NCI-H774 (cell line): ENCODE data around the gene LRRK1.

Source experiments
- DNase-seq: peaks from one replicate; lab custom pipeline; 2025; lab: John Stamatoyannopoulos, UW

Gene LRRK1

DNA sequence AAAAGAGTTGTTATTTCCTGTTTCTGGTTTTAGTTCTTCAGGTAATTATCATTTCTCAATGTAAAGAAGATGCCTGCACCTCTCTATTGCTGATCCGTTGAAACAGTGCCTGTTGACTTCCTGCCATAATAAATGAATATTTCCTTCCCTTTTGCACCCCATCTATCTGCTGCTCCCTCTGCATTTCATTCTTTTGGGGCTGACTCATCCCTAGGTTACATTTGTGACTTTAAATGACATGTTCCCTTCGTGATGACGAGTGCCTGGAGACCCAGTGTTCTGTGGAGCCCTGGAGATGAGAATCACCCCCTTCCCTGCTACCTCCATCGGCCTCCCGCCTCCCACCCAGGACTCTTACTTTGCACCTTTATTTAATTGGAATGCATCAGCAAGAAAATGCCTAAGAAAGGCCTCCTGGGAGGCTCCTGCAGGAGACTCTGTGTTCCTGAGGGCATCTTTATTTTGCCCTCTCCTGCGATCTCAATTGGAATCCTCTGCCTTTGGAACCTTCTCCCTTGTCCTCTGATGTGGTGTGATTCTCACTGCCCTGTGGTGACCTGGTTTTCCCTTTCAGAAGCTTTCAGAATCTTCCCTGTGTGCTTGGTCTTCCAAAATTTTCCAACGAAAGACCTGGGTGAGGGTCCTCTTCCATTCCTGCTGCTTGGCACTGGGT, 13.7 kb downstream of the LRRK1 start:
- no peak for DNase-seq

- DNase-seq = no peak
These were observed 15.0 kb downstream of the LRRK1 start for GRCh38 chr15:100934166-100934565.

DNA sequence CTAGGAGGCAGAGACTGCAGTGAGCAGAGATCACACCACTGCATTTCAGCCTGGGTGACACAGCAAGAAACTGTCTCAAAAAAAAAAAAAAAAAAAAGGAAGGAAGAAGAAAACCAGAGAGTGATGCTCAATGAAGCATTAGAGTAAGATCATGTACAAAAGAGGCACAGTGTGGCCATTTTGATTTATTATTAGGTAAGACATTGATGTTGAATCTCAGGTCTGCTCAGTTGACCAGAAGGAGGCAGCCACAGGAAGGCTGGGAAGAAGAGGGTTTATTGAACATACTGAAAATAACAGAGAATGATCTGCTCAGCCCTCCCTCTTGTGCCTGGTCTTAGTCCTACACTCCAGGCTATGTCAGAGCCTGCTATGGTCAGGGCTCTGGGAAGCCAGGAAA, 15.6 kb downstream of the LRRK1 start:
- no peak for DNase-seq

- no peak for DNase-seq
These were observed 18.0 kb downstream of the LRRK1 start for GRCh38 chr15:100937171-100937570.

- no peak for DNase-seq
These were observed 20.6 kb downstream of the LRRK1 start for GRCh38 chr15:100939791-100940190.

- no peak for DNase-seq
These were observed 21.7 kb downstream of the LRRK1 start for GRCh38 chr15:100940767-100941379.

GRCh38 chr15:100941536-100941935, 22.4 kb downstream of the LRRK1 start:
- no peak for DNase-seq

DNA sequence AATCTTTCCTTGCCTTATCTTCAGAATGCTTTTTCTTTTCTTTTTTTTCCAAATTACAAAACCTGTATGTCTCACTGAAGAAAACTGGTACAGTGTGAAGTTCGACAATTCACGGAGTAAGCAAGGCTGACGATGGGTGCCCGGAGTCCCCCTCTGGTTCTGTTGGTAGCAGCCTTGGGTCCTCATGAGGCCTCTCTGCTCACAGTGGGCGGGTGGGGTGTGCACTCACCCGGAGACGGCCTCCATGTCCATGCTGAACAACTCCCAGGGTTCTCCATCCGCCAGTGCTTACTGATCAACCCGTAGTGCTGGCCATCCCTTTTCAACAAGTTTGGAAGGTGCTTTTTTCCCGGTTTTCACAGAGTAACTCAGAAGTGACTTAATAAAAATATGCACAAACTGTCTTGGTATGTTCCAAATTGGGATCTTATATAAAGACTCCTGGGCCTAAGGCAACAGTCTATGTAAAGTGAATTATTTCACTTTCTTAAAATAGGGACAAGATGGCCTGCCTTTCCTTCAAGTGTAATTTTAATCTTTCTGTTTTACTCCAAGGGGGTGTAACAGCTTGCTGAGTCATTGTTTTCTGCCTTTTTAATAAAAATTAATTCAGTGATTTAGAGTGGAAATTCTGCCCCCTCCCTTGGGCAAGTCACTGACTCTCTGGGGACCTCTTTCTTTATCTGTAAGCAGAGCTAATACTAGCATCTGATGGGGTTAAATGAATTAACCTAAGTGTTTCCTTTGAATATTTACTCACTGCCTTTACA, 23.7 kb downstream of the LRRK1 start:
- DNase-seq = no peak

GRCh38 chr15:100944244-100944895, 25.2 kb downstream of the LRRK1 start:
- DNase-seq = no peak

DNA sequence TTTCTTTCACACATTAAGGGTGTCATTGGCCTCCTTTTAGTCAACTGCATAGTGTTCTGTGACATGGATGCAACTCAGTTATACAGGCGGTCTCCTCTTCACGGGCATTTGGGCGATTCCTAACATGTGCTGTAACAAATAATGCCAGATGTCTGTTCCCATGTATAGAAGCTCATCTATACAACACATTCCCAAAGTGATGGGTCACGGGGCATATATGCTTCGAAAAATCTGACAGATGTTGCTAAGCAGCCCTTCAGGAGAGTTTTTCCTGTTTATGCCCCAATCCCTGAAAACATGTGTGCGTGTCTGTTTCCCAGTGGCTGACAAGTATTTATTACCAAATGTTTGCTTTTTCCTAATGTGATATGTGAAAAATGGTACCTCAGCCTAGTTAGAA, 25.8 kb downstream of the LRRK1 start:
- no peak for DNase-seq

DNA sequence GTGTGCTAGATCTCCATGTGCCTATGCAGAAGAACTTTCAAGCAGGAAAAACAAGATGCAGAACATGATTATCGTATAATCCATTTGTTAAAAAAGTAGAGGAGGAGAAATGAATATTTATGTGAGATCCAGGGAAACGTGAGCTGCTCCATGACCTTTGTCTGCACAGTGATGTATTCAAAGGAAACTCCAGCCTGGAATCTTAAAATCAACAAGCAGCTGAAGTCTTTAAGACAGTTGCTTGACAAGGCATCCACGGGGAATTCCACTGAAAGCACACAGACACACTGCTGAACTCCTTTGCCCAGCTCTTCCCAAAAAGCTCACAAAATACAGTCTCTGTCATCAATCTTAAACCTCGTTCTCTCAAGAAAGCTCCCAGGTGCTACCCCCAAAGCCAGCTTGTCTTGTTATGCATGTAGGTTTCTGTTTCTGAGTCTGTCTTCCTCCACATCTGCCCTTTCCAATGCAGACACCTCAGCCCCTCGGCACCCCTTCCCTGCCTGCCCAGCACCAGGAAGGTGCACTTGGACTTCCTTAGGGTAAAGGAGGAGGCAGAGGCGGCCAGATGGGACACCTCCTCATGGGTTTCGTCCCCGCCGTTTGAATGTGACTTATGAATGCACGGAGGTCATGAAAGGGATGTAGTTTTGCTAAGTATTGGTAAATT, 28.7 kb downstream of the LRRK1 start:
- no peak for DNase-seq

GRCh38 chr15:100948430-100948762, 29.2 kb downstream of the LRRK1 start:
- no peak for DNase-seq

DNA sequence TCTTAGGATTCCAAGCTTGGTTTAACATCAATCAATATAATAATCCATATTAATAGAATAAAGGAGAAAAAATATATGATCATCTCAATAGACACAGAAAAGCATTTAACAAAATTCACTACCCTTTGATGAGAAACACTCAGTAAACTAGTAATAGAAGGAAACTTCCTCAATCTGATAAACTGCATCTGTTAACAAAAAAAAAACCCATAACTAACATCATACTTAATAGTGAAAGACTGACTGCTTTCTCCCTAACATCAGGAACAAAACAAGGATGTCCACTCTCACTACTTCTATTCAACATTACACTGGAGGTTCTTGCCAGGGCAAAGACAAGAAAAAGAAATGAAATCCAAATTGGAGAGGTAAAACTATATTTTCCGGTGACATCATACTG, 30.5 kb downstream of the LRRK1 start:
- no peak for DNase-seq

DNA sequence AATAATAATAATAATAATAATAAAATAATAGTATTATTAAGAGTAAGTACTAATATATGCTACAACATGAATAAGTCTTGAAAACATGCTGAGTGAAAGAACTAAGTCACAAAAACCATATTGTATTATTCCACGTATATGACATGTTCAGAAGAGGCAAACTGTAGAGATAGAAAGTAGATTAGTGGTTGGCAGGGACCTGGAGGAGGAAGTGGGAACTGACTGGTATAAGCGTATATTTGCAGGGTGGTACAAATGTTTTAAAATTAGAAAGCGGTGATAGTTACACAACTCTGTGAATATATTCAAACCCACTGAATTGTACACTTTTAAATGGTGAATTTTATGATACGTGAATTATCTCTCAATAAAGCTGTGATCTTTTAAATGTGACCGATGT, 32.8 kb downstream of the LRRK1 start:
- no peak for DNase-seq

GRCh38 chr15:100952566-100952965, 33.4 kb downstream of the LRRK1 start:
- no peak for DNase-seq

DNA sequence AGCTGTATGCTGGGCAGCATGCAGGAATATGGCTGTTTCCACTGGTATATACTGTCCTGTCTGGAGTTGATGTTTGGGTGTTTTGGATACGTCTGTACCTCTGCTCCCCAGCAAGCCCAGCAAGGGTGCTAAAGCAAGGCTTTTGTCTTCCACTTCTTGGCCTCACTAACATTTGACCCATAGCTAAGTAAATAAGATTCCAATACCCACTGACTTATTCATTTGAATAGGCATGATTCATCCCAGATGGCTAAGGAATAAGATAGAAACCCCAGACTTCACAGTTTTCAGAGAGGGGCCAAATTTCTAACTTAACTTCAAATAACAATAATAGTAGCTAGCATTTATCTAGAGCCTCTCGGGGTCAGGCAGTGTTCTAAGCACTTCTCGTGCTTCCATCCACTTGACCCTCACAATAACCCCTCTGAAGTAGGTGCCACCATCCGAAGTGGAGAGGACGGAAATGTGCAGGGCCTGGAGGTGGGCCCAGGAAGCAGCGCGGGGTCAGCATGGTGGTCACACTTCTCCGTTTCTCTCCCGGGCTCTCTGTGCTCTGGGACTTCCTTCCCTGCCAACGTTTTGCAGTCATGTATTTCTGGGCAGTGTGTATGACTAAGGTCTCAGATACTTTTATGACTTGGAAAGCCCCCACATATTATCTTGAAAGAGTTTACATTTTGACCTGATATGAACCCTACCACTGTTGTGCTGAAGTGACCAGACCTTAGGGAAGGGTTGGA, 39.3 kb downstream of the LRRK1 start:
- no peak for DNase-seq

DNA sequence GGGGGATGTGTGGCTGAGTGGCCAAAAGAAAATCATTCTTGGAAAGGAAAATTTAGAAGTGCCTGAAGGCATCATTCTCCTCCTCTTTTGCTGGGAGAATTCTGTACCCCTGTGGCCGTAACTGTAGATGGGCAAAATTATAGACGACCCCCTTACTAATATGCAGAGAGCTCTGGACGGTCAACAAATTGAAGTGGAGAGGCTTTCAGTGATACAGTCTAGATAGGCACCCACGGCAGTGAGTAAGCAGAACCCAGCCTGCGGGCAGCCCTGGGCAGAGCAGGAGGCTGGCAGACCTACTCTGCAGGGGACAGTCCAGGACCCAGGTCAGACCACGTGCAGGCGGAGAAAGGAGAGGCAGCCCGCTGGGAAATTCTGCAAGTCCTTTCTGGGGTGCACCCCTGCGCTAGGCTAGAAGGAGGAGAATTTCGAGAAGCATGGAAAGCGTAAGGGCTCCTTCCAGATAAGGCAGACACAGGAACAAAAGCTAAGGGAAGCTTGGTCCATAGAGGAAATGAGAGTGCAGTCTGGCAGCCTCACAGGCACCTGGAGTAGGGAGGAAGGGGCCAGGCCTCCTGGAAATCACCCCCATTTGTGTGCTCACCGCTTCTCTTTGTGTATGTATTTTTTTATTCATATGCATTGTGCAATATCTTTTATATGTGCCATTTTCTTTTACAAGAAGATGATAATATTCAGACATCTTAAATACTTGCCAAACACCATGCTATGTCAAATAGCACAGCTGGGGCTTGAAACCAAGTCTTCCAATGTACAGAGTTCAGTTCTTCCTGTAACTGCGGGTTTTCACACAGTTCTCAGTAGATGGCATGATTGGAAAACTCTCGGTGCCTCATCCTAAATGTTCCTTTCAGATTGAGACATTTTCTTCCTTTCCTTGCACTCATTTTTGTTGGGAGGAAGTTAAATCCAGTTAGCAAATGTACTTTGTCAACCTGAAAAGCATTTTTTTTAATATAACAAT, 40.2 kb downstream of the LRRK1 start:
- DNase-seq = no peak

GRCh38 chr15:100966997-100967396, 47.8 kb downstream of the LRRK1 start:
- no peak for DNase-seq

DNA sequence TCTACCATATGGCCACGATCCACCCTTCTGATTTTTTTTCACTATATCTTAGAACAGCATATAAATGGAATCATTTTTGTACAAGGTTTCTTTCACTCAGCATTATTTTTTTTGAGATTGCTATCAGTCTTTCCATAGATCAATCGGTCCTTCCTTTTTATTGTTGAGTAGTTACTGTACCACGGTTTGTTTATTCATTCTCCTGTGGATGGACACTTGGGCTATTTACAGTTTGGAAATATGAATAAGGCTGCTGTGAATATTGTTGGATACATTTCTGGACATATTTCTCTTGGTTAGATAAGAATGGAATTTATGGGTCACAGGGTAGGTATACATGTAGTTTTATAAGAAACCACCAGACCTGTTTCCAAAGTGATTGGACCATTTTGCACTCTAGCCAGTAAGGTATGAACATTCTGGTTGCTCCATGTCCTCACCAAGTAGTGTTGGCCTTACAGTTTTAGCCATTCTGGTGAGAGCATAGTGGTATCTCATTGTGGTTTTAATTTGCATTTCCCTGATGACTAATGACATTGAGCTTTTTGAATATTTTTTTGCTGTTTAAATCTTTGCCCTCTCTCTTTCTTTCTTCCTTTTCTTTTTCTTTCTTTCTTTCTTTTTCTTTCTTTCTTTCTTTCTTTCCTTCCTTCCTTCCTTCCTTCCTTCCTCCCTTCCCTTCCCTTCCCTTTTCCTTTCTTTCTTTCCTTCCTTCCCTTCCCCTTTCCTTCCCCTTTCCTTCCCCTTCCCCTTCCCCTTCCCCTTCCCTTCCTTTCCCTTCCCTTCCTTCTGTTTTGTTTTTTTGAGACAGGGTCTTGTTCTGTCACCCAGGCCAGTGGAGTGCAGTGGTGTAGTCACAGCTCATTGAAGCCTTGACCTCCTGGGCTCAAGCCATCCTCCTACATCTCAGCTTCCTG, 49.2 kb downstream of the LRRK1 start:
- DNase-seq = no peak
